HepG2 (cell line): ENCODE measurements around the gene THAP9. TPM values are rescaled to one million over a fixed set of nuclear protein-coding genes. Genes with fewer than 3 reads are reported as not detected.

ENCODE experiments used
- CCAR2 ChIP-seq: fragments of 200-400 bp; formaldehyde crosslinking; optimal IDR thresholded peaks from 2 replicates; pipeline ENCODE3; 2018; ENCODE audit warnings: low read depth, mild to moderate bottlenecking, low read length, moderate library complexity
- CCDC6 ChIP-seq: sonication (generic); formaldehyde crosslinking; IDR thresholded peaks from 2 replicates; pipeline ENCODE4 v1.8.1; 2022; ENCODE audit warnings: mild to moderate bottlenecking, missing genetic modification reagents, moderate library complexity
- DNMT1 ChIP-seq: sonication (generic); formaldehyde crosslinking; IDR thresholded peaks from 2 replicates; pipeline ENCODE4 v1.5.1; 2020; ENCODE audit warnings: mild to moderate bottlenecking, missing genetic modification reagents
- FOSL2 ChIP-seq: sonication (generic); formaldehyde crosslinking; IDR thresholded peaks from 2 replicates; pipeline ENCODE4 v1.4.0; 2020; ENCODE audit warnings: missing genetic modification reagents
- GLI4 ChIP-seq: sonication (generic); formaldehyde crosslinking; IDR thresholded peaks from 2 replicates; pipeline ENCODE4 v1.5.1; 2020; ENCODE audit warnings: missing genetic modification reagents, mild to moderate bottlenecking, moderate library complexity, borderline replicate concordance
- HMG20A ChIP-seq: IDR thresholded peaks from 2 replicates; pipeline ENCODE4 v1.6.1; 2016; ENCODE audit warnings: borderline replicate concordance
- MED1 ChIP-seq: sonication (generic); formaldehyde crosslinking; IDR thresholded peaks from 2 replicates; pipeline ENCODE4 v1.4.0; 2020; ENCODE audit warnings: missing genetic modification reagents
- NONO ChIP-seq, 2 experiments: fragments of 450-650 bp in 1 of 2; sonication (generic) in 1 of 2; formaldehyde crosslinking in 1 of 2; IDR thresholded peaks in 1 of 2; conservative IDR thresholded peaks in 1 of 2; 2 replicates each; pipeline versions ENCODE4 v1.6.1 to v1.8.0; 2017 to 2022; ENCODE audit warnings: mild to moderate bottlenecking in 1 of 2, missing genetic modification reagents in 1 of 2, moderate library complexity in 1 of 2
- NR2C2 ChIP-seq: sonication (generic); formaldehyde crosslinking; IDR thresholded peaks from 2 replicates; pipeline ENCODE4 v1.4.0; 2020; ENCODE audit warnings: missing genetic modification reagents, mild to moderate bottlenecking, moderate library complexity, borderline replicate concordance
- PCBP2 ChIP-seq: fragments of 200-400 bp; formaldehyde crosslinking; optimal IDR thresholded peaks from 2 replicates; pipeline ENCODE3; 2018; ENCODE audit warnings: low read length, low read depth; ENCODE audit not compliant: poor library complexity, severe bottlenecking
- PHB2 ChIP-seq: fragments of 450-650 bp; IDR thresholded peaks from 2 replicates; pipeline ENCODE4 v1.6.1; 2018; ENCODE audit not compliant: partially characterized antibody
- RARG ChIP-seq: sonication (generic); formaldehyde crosslinking; IDR thresholded peaks from 2 replicates; pipeline ENCODE4 v1.4.0; 2020; ENCODE audit warnings: low read depth, mild to moderate bottlenecking, missing genetic modification reagents
- RFX3 ChIP-seq: IDR thresholded peaks from 2 replicates; pipeline ENCODE4 v1.6.1; 2016; ENCODE audit warnings: missing biosample characterization, missing genetic modification reagents
- XRCC5 ChIP-seq: fragments of 200-400 bp; formaldehyde crosslinking; optimal IDR thresholded peaks from 2 replicates; pipeline ENCODE3; 2017; ENCODE audit warnings: mild to moderate bottlenecking, low read length
- ZKSCAN5 ChIP-seq: sonication (generic); formaldehyde crosslinking; IDR thresholded peaks from 2 replicates; pipeline ENCODE4 v1.5.1; 2020; ENCODE audit warnings: mild to moderate bottlenecking, missing genetic modification reagents
- ZNF251 ChIP-seq: sonication (generic); formaldehyde crosslinking; IDR thresholded peaks from 2 replicates; pipeline ENCODE4 v1.9.0; 2021; ENCODE audit warnings: mild to moderate bottlenecking, missing genetic modification reagents
- ZNF292 ChIP-seq: sonication (generic); formaldehyde crosslinking; IDR thresholded peaks from 2 replicates; pipeline ENCODE4 v1.8.1; 2022; ENCODE audit warnings: mild to moderate bottlenecking, low read depth, missing genetic modification reagents, borderline replicate concordance
- ZNF326 ChIP-seq: sonication (generic); formaldehyde crosslinking; IDR thresholded peaks from 2 replicates; pipeline ENCODE4 v1.4.0; 2020; ENCODE audit warnings: missing genetic modification reagents, borderline replicate concordance
- ZNF34 ChIP-seq: sonication (generic); formaldehyde crosslinking; IDR thresholded peaks from 2 replicates; pipeline ENCODE4 v1.4.0; 2020; ENCODE audit warnings: mild to moderate bottlenecking, missing genetic modification reagents, borderline replicate concordance
- ZNF629 ChIP-seq: sonication (generic); formaldehyde crosslinking; conservative IDR thresholded peaks from 2 replicates; pipeline ENCODE4 v1.5.0; 2020; ENCODE audit warnings: missing genetic modification reagents
- ZNF724P ChIP-seq: sonication (generic); formaldehyde crosslinking; IDR thresholded peaks from 2 replicates; pipeline ENCODE4 v1.8.0; 2022; ENCODE audit warnings: missing genetic modification reagents, borderline replicate concordance
- polyA plus RNA-seq, 8 experiments: library from polyadenylated mRNA; depleted of rRNA in 3 of 8; stranded (reverse) in 7 of 8; unstranded in 1 of 8; fragments of >200 nt; fragmentation: Illumina TruSeq in 4 of 8; extraction: Trizol in 4 of 8; gene quantifications; 2 replicates each; pipeline versions ENCODE4 v1.2.1 to v1.2.3, GENCODE V29; 2011 to 2016; ENCODE audit warnings: low read depth in 4 of 8, missing spikeins in 1 of 8, mixed read lengths in 1 of 8; ENCODE audit not compliant: insufficient read depth in 1 of 8
- total RNA-seq, 5 experiments: library from RNA; depleted of rRNA; stranded (reverse); fragments of >200 nt; fragmentation: Illumina TruSeq; extraction: Trizol; gene quantifications; 2 replicates each; pipeline ENCODE4 v1.2.3, GENCODE V29; 2016; ENCODE audit warnings: low read depth in 1 of 5
- TF ChIP-seq, protein P1 (sequence below): sonication (generic); formaldehyde crosslinking; conservative IDR thresholded peaks from 2 replicates; pipeline ENCODE4 v1.4.0; 2020; ENCODE audit warnings: missing genetic modification reagents
- TF ChIP-seq, protein P2 (sequence below): sonication (generic); formaldehyde crosslinking; IDR thresholded peaks from 2 replicates; pipeline ENCODE4 v1.9.0; 2022; ENCODE audit warnings: missing genetic modification reagents, mild to moderate bottlenecking, borderline replicate concordance
- TF ChIP-seq, protein P3 (sequence below): sonication (generic); formaldehyde crosslinking; IDR thresholded peaks from 2 replicates; pipeline ENCODE4 v1.5.0; 2020; ENCODE audit warnings: missing genetic modification reagents
- TF ChIP-seq, protein P4 (sequence below): sonication (generic); formaldehyde crosslinking; conservative IDR thresholded peaks from 2 replicates; pipeline ENCODE4 v1.8.0; 2022; ENCODE audit warnings: low read depth, missing genetic modification reagents

THAP9 gene
- total and polyA plus RNA-seq, 2 of the 13 experiments (the other 11 are each of a cell fraction or from before 2014, with no cell fraction given): 6.0 to 7.2 TPM

DNA sequence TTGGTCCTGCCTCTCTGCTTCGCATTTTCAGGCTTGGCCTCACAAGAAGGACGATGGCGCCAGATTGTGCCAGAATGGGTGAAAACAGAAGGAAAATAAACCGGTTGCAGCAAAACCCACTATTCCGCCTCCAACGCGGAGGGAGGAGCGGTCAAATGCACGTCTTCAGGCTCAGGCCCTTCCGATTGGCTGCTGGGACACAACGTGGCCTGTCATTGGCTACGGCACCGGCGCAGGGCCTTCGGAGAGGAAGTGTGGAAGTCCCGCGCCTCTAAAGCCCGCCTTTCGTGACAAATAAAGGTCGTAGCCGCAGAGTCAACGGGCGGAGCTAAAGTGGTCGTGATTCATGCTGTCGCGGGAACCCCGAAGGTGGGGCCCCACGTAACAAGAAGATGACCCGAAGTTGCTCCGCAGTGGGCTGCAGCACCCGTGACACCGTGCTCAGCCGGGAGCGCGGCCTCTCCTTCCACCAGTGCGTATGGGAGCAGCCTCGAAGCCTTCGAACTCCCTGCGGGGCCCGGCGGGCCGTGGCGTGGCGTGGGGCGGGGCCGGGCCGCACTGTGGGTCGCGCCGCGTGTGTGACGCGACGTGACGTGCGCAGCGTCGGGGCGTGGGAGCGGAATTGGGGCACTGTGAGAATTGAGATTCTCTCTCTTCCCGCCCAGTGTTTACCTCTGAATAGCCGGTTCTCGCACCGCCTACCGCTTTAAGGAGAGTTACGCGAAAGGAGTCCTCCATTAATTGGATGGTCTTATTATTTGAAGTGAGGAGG, at the start of gene THAP9 (continued):
- TF ChIP-seq FOSL2 (CRISPR knock-in tag) (peak; percentile 84), GLI4 (CRISPR knock-in tag) (peak; percentile 87; the same call in 1 of the 2 replicates), ZNF724P (CRISPR knock-in tag) (peak; percentile 53; the same call in 1 of the 2 replicates), ZNF292 (peak; percentile 17; the same call in 1 of the 2 replicates), RFX3 (CRISPR knock-in tag) (no peak), DNMT1 (CRISPR knock-in tag) (0 out of 2 replicates have a peak, but pooled peaks have one; percentile 61), ZNF326 (CRISPR knock-in tag) (no peak), ZKSCAN5 (CRISPR knock-in tag) (no peak), ZNF629 (peak; percentile 18; the same call in 1 of the 2 replicates), CCDC6 (no peak), HMG20A (peak; percentile 41), ZNF251 (CRISPR knock-in tag) (no peak), NONO (IDR thresholded peaks at IDR 0.05) (no peak), NONO (CRISPR knock-in tag; conservative IDR thresholded peaks at IDR 0.05) (peak; percentile 97), XRCC5 (no peak), PCBP2 (no peak), ZNF34 (CRISPR knock-in tag) (no peak), CCAR2 (no peak), RARG (no peak), PHB2 (no peak), NR2C2 (CRISPR knock-in tag) (peak; percentile 90), MED1 (CRISPR knock-in tag) (peak; percentile 66)
- TF ChIP-seq, protein P1, sequence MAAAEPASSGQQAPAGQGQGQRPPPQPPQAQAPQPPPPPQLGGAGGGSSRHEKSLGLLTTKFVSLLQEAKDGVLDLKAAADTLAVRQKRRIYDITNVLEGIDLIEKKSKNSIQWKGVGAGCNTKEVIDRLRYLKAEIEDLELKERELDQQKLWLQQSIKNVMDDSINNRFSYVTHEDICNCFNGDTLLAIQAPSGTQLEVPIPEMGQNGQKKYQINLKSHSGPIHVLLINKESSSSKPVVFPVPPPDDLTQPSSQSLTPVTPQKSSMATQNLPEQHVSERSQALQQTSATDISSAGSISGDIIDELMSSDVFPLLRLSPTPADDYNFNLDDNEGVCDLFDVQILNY: peak; percentile 52; the same call in 1 of the 2 replicates
- TF ChIP-seq, protein P2, sequence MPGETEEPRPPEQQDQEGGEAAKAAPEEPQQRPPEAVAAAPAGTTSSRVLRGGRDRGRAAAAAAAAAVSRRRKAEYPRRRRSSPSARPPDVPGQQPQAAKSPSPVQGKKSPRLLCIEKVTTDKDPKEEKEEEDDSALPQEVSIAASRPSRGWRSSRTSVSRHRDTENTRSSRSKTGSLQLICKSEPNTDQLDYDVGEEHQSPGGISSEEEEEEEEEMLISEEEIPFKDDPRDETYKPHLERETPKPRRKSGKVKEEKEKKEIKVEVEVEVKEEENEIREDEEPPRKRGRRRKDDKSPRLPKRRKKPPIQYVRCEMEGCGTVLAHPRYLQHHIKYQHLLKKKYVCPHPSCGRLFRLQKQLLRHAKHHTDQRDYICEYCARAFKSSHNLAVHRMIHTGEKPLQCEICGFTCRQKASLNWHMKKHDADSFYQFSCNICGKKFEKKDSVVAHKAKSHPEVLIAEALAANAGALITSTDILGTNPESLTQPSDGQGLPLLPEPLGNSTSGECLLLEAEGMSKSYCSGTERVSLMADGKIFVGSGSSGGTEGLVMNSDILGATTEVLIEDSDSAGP: peak; percentile 98
- TF ChIP-seq, protein P3, sequence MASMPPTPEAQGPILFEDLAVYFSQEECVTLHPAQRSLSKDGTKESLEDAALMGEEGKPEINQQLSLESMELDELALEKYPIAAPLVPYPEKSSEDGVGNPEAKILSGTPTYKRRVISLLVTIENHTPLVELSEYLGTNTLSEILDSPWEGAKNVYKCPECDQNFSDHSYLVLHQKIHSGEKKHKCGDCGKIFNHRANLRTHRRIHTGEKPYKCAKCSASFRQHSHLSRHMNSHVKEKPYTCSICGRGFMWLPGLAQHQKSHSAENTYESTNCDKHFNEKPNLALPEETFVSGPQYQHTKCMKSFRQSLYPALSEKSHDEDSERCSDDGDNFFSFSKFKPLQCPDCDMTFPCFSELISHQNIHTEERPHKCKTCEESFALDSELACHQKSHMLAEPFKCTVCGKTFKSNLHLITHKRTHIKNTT (CRISPR knock-in tag): no peak
- TF ChIP-seq, protein P4, sequence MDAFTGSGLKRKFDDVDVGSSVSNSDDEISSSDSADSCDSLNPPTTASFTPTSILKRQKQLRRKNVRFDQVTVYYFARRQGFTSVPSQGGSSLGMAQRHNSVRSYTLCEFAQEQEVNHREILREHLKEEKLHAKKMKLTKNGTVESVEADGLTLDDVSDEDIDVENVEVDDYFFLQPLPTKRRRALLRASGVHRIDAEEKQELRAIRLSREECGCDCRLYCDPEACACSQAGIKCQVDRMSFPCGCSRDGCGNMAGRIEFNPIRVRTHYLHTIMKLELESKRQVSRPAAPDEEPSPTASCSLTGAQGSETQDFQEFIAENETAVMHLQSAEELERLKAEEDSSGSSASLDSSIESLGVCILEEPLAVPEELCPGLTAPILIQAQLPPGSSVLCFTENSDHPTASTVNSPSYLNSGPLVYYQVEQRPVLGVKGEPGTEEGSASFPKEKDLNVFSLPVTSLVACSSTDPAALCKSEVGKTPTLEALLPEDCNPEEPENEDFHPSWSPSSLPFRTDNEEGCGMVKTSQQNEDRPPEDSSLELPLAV (CRISPR knock-in tag): no peak
